ENCODE data around the gene MAP7.

DNA sequence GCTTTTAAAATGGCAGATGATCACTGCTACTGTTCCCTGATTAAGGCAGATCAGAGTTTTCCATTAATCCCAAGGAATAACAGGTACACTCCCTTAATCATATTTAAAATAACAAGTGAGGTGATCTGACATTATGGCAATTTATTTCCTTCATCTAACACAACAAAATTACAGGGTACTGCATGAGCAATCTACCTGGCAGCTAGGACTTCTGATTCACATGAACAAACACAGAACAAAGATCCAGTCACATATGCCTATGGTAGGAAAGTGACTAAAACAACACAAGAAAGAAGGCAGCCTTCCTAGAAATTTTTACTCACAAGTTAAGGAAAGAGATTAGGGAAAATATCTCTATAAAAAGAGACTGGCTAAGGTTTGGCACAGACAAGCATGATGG lies 33.2 kb downstream of the MAP7 start:
- TF ChIP-seq POLR2AphosphoS5 (IDR thresholded peaks at IDR 0.05; ENCODE audit: low read depth, low read length) (no peak), POLR2A (IDR thresholded peaks at IDR 0.05; ENCODE audit: low read depth, low read length) (no peak), TAF1 (IDR thresholded peaks at IDR 0.05; ENCODE audit: borderline replicate concordance, low read depth, low read length) (no peak)

Data from GM12892 (cell line).